Tibial nerve (tissue), 3 donors: ENCODE data around the gene GPR108.

Experiments used
- CTCF ChIP-seq, 5 experiments: fragments of 200-600 bp in 3 of 5; fragments of 450-650 bp in 2 of 5; sonication (generic) in 3 of 5; IDR thresholded peaks; one replicate each; pipeline ENCODE4 v1.5.1; 2016 to 2019; ENCODE audit warnings: antibody characterized with exemption in 5 of 5, mild to moderate bottlenecking in 3 of 5, moderate library complexity in 2 of 5
- POLR2A ChIP-seq, 2 donors: fragments of 450-650 bp; IDR thresholded peaks; one replicate each; pipeline ENCODE4 v1.6.1; 2017; ENCODE audit warnings: antibody characterized with exemption in 2 of 2, mild to moderate bottlenecking in 2 of 2, moderate library complexity in 2 of 2

GRCh38 chr19:6719992-6720368, 17.4 kb downstream of the GPR108 start:
- no peak for TF ChIP-seq CTCF (IDR thresholded peaks at IDR 0.05)
- TF ChIP-seq POLR2A (IDR thresholded peaks at IDR 0.05), result no peak
